GM21737 (cell line): ENCODE results near the gene ABCC10.
"Not testable (repeated sequence)": the region's sequence is repeated elsewhere in the genome, so short reads cannot be mapped to it uniquely, and the experiment has no call there.

Experiments
- ATAC-seq: cut with Tn5 transposase; IDR thresholded peaks from one replicate; pipeline ENCODE4 v1.9.1; 2021; ENCODE audit warnings: mild to moderate bottlenecking, moderate library complexity; ENCODE audit not compliant: unreplicated experiment

Gene ABCC10

GRCh38 chr6:43495409-43495941 is 68.1 kb downstream of the ABCC10 start:
- ATAC-seq = no peak

GRCh38 chr6:43496370-43497128 is 69.2 kb downstream of the ABCC10 start:
- no peak for ATAC-seq

- no peak for ATAC-seq
Observed at GRCh38 chr6:43497129-43497396, 69.7 kb downstream of the ABCC10 start.

GRCh38 chr6:43497689-43498088 is 70.3 kb downstream of the ABCC10 start:
- no peak for ATAC-seq

GRCh38 chr6:43498291-43498690 is 71.0 kb downstream of the ABCC10 start:
- ATAC-seq = not testable (repeated sequence)

- ATAC-seq = no peak
Observed at GRCh38 chr6:43499028-43499815, 71.9 kb downstream of the ABCC10 start.
